ENCODE results near the gene TMEM203. TPM values are rescaled to one million over a fixed set of nuclear protein-coding genes. Genes with fewer than 3 reads are reported as not detected.
A peak's percentile ranks its signal among the peaks of the same experiment; 100 is the strongest.

TMEM203 gene
- total RNA-seq, 1 donor from 2014 or later, result 40.3 TPM

DNA sequence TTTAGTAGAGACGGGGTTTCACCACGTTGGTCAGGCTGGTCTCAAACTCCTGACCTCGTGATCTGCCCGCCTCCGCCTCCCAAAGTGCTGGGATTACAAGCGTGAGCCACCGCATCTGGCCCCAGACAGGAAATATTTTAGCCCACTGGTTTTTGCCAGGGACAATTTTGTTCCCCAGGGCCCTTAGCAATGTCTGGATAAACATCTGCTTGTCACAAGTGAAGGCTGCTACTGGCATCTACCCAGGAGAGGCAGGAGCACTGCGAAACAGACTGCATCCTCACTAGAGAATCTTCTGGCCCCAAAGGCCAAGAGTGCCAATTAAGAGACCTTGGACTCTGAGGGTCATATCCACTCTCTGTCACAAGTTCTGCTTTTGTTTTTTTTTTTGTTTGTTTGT is 2.5 kb downstream of the TMEM203 start:
- no peak overlapping the region for H3K4me3 ChIP-seq (ENCODE audit: low read depth, low read length)
- H3K36me3 ChIP-seq (ENCODE audit: control insufficient read depth, insufficient read depth, low read length), result no peaks in the 10 kb centered on the region
- DNase-seq (ENCODE audit: low read depth), result no peak
- no peaks in the 10 kb centered on the region for H3K27me3 ChIP-seq (ENCODE audit: control insufficient read depth, insufficient read depth, low read length)
- TF ChIP-seq, protein P1, sequence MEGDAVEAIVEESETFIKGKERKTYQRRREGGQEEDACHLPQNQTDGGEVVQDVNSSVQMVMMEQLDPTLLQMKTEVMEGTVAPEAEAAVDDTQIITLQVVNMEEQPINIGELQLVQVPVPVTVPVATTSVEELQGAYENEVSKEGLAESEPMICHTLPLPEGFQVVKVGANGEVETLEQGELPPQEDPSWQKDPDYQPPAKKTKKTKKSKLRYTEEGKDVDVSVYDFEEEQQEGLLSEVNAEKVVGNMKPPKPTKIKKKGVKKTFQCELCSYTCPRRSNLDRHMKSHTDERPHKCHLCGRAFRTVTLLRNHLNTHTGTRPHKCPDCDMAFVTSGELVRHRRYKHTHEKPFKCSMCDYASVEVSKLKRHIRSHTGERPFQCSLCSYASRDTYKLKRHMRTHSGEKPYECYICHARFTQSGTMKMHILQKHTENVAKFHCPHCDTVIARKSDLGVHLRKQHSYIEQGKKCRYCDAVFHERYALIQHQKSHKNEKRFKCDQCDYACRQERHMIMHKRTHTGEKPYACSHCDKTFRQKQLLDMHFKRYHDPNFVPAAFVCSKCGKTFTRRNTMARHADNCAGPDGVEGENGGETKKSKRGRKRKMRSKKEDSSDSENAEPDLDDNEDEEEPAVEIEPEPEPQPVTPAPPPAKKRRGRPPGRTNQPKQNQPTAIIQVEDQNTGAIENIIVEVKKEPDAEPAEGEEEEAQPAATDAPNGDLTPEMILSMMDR (IDR thresholded peaks at IDR 0.05; ENCODE audit: insufficient read depth, low read length, poor library complexity, severe bottlenecking), result no peak

DNA sequence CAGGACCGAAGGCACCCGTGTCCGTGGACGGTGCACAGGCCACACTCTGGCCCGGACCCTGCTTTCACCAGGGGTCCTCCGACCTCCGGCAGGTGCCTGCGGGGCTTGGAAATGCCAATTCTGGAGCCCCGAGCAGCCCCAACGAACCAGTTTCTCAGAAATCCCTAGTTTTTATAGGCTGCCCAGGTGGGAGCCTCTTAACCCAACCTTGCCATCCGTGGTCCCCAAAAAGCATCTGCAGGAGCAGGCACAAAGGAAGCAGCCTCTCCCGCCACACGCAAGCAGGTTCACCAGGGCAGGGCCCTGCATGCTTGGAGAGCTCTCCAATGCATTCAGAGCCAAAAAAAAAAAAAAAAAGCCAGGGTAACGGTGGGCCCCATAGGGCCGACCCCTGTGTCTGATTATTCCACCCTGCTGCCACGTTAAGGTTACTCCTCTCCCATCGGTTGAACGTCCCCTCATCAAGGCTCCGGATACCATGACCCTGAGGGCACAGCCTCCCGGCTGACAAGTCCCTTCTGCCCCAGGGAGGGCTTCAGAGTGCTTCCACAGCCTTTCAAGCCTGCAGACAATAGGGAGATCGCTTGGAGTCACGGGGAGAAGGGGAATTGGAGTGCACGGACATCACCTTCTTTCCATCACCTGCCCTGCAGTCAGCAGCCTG is 4.1 kb downstream of the TMEM203 start:
- TF ChIP-seq, protein P1 (IDR thresholded peaks at IDR 0.05; ENCODE audit: insufficient read depth, low read length, poor library complexity, severe bottlenecking), result no peak
- peak overlapping the region; percentile 79 for H3K4me3 ChIP-seq (ENCODE audit: low read depth, low read length)
- no peak for DNase-seq (ENCODE audit: low read depth)
- H3K27me3 ChIP-seq (ENCODE audit: control insufficient read depth, insufficient read depth, low read length), result no peaks in the 10 kb centered on the region
- no peaks in the 10 kb centered on the region for H3K36me3 ChIP-seq (ENCODE audit: control insufficient read depth, insufficient read depth, low read length)

DNA sequence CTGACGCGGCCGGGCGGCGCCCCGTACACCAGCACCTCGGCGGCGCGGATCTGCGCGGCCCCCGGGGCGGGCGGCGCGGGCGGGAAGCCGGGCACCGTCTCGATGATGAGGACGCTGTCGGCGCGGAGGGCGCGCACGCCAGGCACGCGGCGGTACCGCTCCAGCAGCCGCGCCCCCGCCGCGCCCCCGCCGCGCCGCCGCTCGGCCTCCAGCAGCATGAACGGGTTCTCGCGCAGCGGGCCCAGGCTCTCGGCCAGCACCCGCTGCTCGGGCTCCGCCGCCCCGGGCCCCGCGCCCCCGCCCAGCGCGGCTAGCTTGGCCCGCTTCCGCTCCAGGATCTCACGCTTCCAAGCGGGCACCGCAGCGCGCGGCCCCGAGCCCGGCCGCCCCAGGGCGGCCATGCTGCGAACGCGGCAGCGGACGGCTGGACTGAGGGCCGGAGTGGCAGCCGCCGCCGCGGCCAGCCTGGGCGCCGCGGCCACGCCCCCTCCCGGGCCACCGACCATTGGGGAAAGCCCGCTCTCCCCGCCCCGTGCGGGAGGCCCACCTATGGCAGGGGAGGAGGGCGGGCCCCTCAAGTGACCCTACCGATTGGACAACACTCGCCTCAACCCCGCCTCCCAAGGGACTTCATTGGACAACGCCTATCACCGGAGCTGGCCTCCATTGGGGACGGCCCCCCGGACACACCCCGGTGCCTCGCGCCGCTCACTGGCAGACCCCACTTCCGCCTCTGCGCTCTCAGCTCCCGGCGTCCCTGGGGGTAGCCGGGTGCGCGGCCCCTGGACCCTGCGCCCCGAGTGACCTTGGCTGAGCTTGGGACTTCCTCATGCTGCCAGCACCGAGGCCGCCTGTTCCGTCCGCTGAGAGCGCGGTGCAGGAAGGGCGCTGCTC is 4.9 kb downstream of the TMEM203 start, which contains the start of gene TPRN:
Gene TPRN (minus strand): TSS at position 431 of the 894 bp plus-strand sequence. CDS start 30 bp downstream, at position 401.
- no peaks in the 10 kb centered on the region for H3K36me3 ChIP-seq (ENCODE audit: control insufficient read depth, insufficient read depth, low read length)
- TF ChIP-seq, protein P1 (IDR thresholded peaks at IDR 0.05; ENCODE audit: insufficient read depth, low read length, poor library complexity, severe bottlenecking), result no peak
- H3K4me3 ChIP-seq (ENCODE audit: low read depth, low read length), result peak within 1 kb of the TSS; percentile 79
- H3K27me3 ChIP-seq (ENCODE audit: control insufficient read depth, insufficient read depth, low read length), result no peaks in the 10 kb centered on the region
- DNase-seq (ENCODE audit: low read depth), result peak; percentile 93

DNA sequence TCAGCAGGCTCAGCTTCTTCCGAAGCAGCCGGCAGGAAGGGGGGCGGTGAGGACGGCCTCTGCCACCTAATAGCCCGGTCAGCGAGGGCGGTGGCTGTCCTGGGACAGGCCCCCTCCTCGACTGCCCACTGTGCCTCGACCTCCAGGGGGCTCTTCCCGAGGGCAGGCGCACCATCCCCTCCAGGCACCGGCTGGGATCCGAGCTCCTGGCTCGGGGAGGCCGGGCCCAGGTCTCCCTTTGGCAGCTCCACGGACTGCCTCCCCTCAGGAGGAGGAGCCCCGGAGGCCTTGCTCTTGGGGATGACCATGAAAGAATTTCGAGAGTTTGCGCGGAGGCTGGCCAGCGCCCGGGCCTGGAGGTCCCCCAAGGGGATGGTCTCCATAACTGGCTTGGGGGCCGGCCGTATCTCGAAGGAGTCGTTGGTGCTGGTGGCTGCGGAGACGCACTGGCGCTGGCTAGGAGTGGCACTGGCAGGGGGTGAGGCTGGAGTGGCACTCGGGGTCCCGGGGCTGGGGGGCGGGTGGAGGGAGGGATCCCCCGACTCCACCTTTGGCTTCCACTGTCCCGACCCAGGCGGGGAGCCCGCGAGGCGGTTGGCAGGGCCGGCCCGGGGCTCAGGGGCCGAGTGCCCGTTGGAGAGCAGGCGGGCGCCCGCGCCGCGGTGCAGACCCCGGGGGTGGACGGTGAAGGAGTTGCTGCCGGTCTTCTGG is 5.9 kb downstream of the TMEM203 start:
- TF ChIP-seq, protein P1 (IDR thresholded peaks at IDR 0.05; ENCODE audit: insufficient read depth, low read length, poor library complexity, severe bottlenecking), result no peak

GRCh38 chr9:137198902-137199283 is 6.6 kb downstream of the TMEM203 start:
- H3K36me3 ChIP-seq (ENCODE audit: control insufficient read depth, insufficient read depth, low read length), result no peaks in the 10 kb centered on the region
- DNase-seq (ENCODE audit: low read depth), result no peak
- H3K27me3 ChIP-seq (ENCODE audit: control insufficient read depth, insufficient read depth, low read length), result no peaks in the 10 kb centered on the region
- H3K4me3 ChIP-seq (ENCODE audit: low read depth, low read length), result no peak overlapping the region
- TF ChIP-seq, protein P1 (IDR thresholded peaks at IDR 0.05; ENCODE audit: insufficient read depth, low read length, poor library complexity, severe bottlenecking), result no peak

More for the DNA sequence above, 5.9 kb downstream of the TMEM203 start:
- Histone ChIP-seq H3K36me3 (ENCODE audit: control insufficient read depth, insufficient read depth, low read length) (no peaks in the 10 kb centered on the region), H3K27me3 (ENCODE audit: control insufficient read depth, insufficient read depth, low read length) (no peaks in the 10 kb centered on the region), H3K4me3 (ENCODE audit: low read depth, low read length) (peak overlapping the region; percentile 44)
- DNase-seq (ENCODE audit: low read depth), result no peak
